MM.1S (cell line): Measurements from ENCODE around the gene DOP1A.

Experiments
- DNase-seq: peaks from one replicate; pipeline ENCODE4 v3.0.0-alpha.2; 2015
- H2AFZ ChIP-seq: fragments of 300-600 bp; sonication (generic); 2 replicates; pipeline ENCODE4 v1.6.0; 2016; ENCODE audit warnings: antibody characterized with exemption, low read length
- H3F3A ChIP-seq: fragments of 300-600 bp; sonication (generic); 2 replicates; pipeline ENCODE4 v1.6.1; 2016; ENCODE audit warnings: mild to moderate bottlenecking, antibody characterized with exemption, low read length, moderate library complexity, mixed read lengths; ENCODE audit not compliant: insufficient read depth
- H3K27ac ChIP-seq: fragments of 300-600 bp; sonication (generic); 2 replicates; pipeline ENCODE4 v1.5.1; 2016; ENCODE audit warnings: mild to moderate bottlenecking, low read length
- H3K27me3 ChIP-seq: fragments of 300-600 bp; sonication (generic); replicated peaks from 2 replicates; pipeline ENCODE4 v1.6.0; 2016; ENCODE audit warnings: low read length; ENCODE audit not compliant: insufficient read depth
- H3K36me3 ChIP-seq: fragments of 300-600 bp; sonication (generic); replicated peaks from 2 replicates; pipeline ENCODE4 v1.6.1; 2016; ENCODE audit warnings: mild to moderate bottlenecking, low read length, mixed read lengths; ENCODE audit not compliant: insufficient read depth
- H3K4me1 ChIP-seq: fragments of 300-600 bp; sonication (generic); 2 replicates; pipeline ENCODE4 v1.6.1; 2016; ENCODE audit warnings: low read length, mixed read lengths
- H3K4me2 ChIP-seq: fragments of 300-600 bp; sonication (generic); 2 replicates; pipeline ENCODE4 v1.6.0; 2016; ENCODE audit warnings: low read depth, low read length
- H3K4me3 ChIP-seq: fragments of 300-600 bp; sonication (generic); 2 replicates; pipeline ENCODE4 v1.5.1; 2016; ENCODE audit warnings: low read length, mixed read lengths
- H3K79me2 ChIP-seq: fragments of 300-600 bp; sonication (generic); 2 replicates; pipeline ENCODE4 v1.6.1; 2016; ENCODE audit warnings: mixed run types, low read length, mixed read lengths
- H3K9ac ChIP-seq: fragments of 300-600 bp; sonication (generic); 2 replicates; pipeline ENCODE4 v1.6.1; 2016; ENCODE audit warnings: low read length, mixed read lengths
- H3K9me2 ChIP-seq: fragments of 300-600 bp; sonication (generic); replicated peaks from 2 replicates; pipeline ENCODE4 v1.6.1; 2016; ENCODE audit warnings: mild to moderate bottlenecking, low read length, mixed read lengths; ENCODE audit not compliant: insufficient read depth
- H3K9me3 ChIP-seq: fragments of 300-600 bp; sonication (generic); replicated peaks from 2 replicates; pipeline ENCODE4 v1.6.1; 2016; ENCODE audit warnings: mild to moderate bottlenecking, low read length, mixed read lengths; ENCODE audit not compliant: insufficient read depth
- H4K20me1 ChIP-seq: fragments of 300-600 bp; sonication (generic); 2 replicates; pipeline ENCODE4 v1.6.1; 2016; ENCODE audit warnings: mild to moderate bottlenecking, low read length, moderate library complexity, mixed read lengths; ENCODE audit not compliant: insufficient read depth
- EZH2 ChIP-seq: fragments of 300-600 bp; sonication (generic); optimal IDR thresholded peaks from 2 replicates; pipeline ENCODE3; 2017; ENCODE audit warnings: low read depth, mild to moderate bottlenecking, antibody characterized with exemption, low read length, mixed read lengths
- EZH2phosphoT487 ChIP-seq: fragments of 300-600 bp; sonication (generic); IDR thresholded peaks from 2 replicates; pipeline ENCODE4 v1.6.1; 2018; ENCODE audit warnings: antibody characterized with exemption, low read length
- TF ChIP-seq, protein P1 (sequence below): fragments of 300-600 bp; sonication (generic); IDR thresholded peaks from 2 replicates; pipeline ENCODE4 v1.5.1; 2016; ENCODE audit warnings: antibody characterized with exemption, low read length, mixed read lengths

Gene DOP1A

DNA sequence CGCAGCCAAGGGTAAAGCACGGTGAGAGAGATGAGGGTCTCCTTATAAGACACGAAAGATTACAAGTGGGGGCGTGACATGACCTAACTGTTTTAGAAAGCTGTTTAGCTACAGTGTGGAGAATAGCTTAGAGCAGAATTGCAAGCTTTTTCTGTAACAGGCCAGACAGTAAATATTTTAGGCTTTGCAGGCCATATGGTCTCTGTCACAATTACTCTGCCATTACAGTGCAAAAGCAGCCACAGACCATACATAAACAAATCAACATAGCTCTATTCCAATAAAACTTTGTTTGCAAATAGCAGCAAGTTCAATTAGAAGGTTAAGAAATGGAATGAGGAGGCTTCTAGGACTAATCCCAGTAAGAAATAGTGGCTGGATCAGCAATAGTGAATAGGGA, 108.8 kb downstream of the DOP1A start:
- TF ChIP-seq EZH2 (no peak), EZH2phosphoT487 (no peak)
- TF ChIP-seq, protein P1, sequence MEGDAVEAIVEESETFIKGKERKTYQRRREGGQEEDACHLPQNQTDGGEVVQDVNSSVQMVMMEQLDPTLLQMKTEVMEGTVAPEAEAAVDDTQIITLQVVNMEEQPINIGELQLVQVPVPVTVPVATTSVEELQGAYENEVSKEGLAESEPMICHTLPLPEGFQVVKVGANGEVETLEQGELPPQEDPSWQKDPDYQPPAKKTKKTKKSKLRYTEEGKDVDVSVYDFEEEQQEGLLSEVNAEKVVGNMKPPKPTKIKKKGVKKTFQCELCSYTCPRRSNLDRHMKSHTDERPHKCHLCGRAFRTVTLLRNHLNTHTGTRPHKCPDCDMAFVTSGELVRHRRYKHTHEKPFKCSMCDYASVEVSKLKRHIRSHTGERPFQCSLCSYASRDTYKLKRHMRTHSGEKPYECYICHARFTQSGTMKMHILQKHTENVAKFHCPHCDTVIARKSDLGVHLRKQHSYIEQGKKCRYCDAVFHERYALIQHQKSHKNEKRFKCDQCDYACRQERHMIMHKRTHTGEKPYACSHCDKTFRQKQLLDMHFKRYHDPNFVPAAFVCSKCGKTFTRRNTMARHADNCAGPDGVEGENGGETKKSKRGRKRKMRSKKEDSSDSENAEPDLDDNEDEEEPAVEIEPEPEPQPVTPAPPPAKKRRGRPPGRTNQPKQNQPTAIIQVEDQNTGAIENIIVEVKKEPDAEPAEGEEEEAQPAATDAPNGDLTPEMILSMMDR, result no peak
- Histone ChIP-seq H3K4me1 (peaks cover 19% of the 10 kb centered on the region), H4K20me1 (no peaks in the 10 kb centered on the region), H3K4me3 (no peak overlapping the region), H3F3A (peaks cover 7% of the 10 kb centered on the region; the same call in 1 of the 2 replicates), H3K9me2 (no peaks in the 10 kb centered on the region), H3K9me3 (no peaks in the 10 kb centered on the region), H3K4me2 (no peak overlapping the region), H3K27me3 (no peaks in the 10 kb centered on the region), H2AFZ (no peak overlapping the region), H3K36me3 (peaks cover 3% of the 10 kb centered on the region; the same call in 1 of the 2 replicates), H3K9ac (no peak overlapping the region), H3K79me2 (no peaks in the 10 kb centered on the region), H3K27ac (no peak overlapping the region)
- DNase-seq, result no peak

DNA sequence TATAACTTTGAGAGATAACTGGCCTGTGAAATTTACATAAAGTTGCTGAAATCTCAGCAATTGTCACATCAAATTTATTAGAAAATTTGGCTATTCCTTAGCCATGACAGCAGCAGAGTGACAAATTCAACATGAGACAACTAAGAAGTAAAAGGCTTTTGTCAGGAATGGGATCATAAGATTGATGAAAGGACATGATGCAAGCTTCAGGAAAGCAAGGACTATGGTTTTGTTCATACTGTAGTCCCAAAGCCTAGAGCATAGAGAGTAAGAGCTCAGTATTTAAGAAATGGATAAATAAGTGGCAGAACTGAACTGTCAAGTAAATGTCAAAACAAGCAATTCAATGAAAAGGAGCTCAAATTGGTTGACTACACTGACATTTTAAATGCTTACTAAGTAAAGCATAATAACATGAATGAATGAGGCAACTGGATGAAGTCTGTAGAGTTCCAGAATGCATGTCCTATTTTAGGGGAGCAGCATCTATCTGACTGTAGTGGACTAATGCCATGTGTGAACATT, 113.0 kb downstream of the DOP1A start:
- H3K27ac ChIP-seq, result no peak overlapping the region
- no peak overlapping the region for H2AFZ ChIP-seq
- no peak for DNase-seq
- H3F3A ChIP-seq, result no peaks in the 10 kb centered on the region
- 0 out of 2 replicates have a peak, but pooled peaks cover 3% of the 10 kb centered on the region for H3K36me3 ChIP-seq
- no peak overlapping the region for H3K4me2 ChIP-seq
- no peak overlapping the region for H3K9ac ChIP-seq
- H3K27me3 ChIP-seq, result no peaks in the 10 kb centered on the region
- TF ChIP-seq EZH2phosphoT487 (no peak), EZH2 (no peak)
- TF ChIP-seq, protein P1, result no peak
- H3K79me2 ChIP-seq, result 0 out of 2 replicates have a peak, but pooled peaks cover 5% of the 10 kb centered on the region
- H3K9me2 ChIP-seq, result no peaks in the 10 kb centered on the region
- H3K4me1 ChIP-seq, result peaks cover 8% of the 10 kb centered on the region
- no peak overlapping the region for H3K4me3 ChIP-seq
- H4K20me1 ChIP-seq, result no peaks in the 10 kb centered on the region
- no peaks in the 10 kb centered on the region for H3K9me3 ChIP-seq

DNA sequence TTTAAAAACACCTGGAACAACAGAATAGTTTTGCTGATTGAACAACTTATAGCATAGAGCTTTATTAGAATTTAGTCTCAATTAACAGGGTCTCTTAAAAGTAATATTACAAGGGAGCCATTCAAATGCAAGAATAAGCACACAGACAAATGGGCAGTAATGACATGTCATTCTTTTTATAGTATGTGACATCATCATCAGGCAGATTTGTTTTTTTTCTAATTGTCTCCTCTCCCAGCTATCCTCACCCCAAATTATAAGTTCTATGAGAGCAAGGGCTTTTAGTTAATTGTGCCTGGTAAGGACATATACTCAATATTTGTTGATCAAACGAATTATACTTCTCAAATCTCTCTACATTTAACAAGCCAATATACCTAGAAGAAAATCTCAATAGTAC, 114.6 kb downstream of the DOP1A start:
- no peak for DNase-seq
- Histone ChIP-seq H3K36me3 (no peaks in the 10 kb centered on the region), H3K9me3 (no peaks in the 10 kb centered on the region), H3K4me1 (peaks cover 8% of the 10 kb centered on the region), H3K9ac (no peak overlapping the region), H2AFZ (no peak overlapping the region), H3K9me2 (no peaks in the 10 kb centered on the region), H3K4me2 (no peak overlapping the region), H3K4me3 (no peak overlapping the region), H4K20me1 (no peaks in the 10 kb centered on the region), H3K79me2 (0 out of 2 replicates have a peak, but pooled peaks cover 5% of the 10 kb centered on the region), H3K27me3 (no peaks in the 10 kb centered on the region), H3K27ac (no peak overlapping the region), H3F3A (no peaks in the 10 kb centered on the region)
- no peak for TF ChIP-seq EZH2phosphoT487
- TF ChIP-seq, protein P1, result no peak
- no peak for TF ChIP-seq EZH2
